Measurements from ENCODE around the gene LAG3.
A peak's percentile ranks its signal among the peaks of the same experiment; 100 is the strongest.

Gene LAG3

DNA sequence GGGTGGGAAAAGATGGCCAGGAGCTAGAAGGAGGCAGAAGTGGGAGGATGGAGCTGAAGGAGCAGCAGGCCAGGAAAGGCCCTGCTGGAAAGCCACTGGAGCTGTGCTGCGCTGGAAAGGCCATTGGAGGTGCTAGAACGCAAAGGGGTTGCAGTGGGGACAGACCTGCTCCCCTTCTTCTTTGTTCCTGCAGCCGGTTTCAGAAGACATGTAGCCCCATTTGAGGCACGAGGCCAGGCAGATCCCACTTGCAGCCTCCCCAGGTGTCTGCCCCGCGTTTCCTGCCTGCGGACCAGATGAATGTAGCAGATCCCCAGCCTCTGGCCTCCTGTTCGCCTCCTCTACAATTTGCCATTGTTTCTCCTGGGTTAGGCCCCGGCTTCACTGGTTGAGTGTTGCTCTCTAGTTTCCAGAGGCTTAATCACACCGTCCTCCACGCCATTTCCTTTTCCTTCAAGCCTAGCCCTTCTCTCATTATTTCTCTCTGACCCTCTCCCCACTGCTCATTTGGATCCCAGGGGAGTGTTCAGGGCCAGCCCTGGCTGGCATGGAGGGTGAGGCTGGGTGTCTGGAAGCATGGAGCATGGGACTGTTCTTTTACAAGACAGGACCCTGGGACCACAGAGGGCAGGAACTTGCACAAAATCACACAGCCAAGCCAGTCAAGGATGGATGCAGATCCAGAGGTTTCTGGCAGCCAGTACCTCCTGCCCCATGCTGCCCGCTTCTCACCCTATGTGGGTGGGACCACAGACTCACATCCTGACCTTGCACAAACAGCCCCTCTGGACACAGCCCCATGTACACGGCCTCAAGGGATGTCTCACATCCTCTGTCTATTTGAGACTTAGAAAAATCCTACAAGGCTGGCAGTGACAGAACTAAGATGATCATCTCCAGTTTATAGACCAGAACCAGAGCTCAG is 47.0 kb downstream of the LAG3 start:
- DNase-seq (ENCODE audit: extremely low spot score, insufficient read length, low read depth): no peak
- FAIRE-seq: no peak

DNA sequence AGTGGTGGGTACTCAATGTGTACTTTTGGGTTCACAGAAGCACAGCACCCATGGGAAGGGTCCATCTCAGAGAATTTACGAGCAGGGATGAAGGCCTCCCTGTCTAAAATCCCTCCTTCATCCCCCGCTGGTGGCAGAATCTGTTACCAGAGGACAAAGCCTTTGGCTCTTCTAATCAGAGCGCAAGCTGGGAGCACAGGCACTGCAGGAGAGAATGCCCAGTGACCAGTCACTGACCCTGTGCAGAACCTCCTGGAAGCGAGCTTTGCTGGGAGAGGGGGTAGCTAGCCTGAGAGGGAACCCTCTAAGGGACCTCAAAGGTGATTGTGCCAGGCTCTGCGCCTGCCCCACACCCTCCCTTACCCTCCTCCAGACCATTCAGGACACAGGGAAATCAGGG is 47.8 kb downstream of the LAG3 start:
- no peak for DNase-seq (ENCODE audit: extremely low spot score, insufficient read length, low read depth)
- FAIRE-seq: no peak

DNA sequence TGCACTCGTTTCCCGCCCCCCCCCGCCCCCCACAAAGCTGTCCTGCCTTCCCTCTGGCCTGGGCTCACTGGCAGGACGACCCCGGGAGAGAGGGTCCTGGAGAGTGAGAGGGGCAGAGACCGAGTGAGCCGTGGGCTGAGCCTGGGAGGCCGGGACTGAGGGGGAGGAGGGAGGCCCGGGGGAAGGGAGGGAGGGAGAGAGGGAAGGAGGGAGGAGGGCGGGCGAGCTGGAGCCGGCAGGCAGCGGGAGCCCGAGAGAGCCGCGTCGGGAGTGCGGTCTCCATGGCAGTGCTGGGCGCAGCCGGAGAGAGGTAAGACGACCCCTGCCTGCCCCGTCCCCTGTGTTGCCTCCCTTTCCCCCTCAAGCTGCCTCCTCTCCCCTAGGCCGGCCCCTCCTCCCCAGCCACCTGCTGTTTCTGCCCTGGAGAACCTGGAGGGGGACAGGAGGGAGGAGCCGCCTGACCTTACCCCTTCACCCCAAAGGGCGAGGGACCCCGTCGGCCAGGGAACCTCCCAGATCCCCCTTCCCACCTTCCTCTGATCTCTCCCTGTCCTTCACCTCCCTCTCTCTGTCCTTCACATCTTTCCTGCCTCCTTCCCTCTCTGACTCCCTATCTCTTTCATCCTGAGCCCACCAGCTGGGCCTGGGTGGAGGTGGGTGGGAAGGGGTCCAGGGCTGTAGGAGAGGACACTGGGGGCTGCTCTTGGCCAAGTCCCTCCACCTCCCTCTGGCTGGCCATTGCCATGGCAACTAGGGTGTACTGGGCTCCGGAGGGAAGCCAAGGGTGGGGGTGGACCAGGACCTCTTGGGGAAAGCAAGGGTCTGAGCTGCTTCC is 49.5 kb downstream of the LAG3 start, which contains the start of gene GPR162:
GPR162 (plus strand) TSS at position 231 of the 835 bp plus-strand sequence. CDS start 2,078 bp downstream, outside the sequence.
- FAIRE-seq: no peak
- no peak for DNase-seq (ENCODE audit: extremely low spot score, insufficient read length, low read depth)

DNA sequence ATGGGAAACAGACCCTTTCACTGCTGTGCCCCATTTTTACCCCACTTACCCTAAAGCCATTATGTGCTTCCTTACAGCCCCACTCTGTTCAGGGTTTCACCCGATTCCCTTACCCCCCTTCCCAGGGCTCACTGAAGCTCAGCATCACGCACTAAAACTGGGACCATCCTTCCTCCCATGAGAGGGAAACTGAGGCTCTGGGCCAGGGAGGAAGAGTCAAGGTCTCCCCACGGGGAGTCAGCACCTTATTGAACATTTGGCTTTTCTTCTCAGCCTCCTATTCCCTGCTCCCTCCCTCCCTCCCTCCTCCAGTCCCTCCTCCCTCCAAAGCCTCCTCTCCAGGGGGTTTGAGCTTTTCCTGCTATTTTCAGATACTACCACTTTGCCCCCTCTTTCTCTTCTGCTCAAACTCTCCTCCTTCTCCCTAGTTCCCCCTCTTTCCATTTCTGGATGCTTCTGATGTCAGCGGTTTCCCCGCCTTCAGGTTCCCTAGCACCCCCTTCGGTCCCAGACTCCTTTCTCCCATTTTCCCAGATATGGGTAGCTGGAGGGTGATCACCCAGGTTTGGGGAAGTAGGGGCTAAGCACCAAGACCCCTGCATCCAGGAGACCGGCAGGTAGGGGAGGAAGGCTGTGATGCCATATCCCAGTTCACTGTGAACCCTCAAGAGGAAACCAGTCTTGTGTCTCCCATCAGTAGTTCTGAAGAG is 50.3 kb downstream of the LAG3 start:
- no peak for FAIRE-seq
- no peak for DNase-seq (ENCODE audit: extremely low spot score, insufficient read length, low read depth)

DNA sequence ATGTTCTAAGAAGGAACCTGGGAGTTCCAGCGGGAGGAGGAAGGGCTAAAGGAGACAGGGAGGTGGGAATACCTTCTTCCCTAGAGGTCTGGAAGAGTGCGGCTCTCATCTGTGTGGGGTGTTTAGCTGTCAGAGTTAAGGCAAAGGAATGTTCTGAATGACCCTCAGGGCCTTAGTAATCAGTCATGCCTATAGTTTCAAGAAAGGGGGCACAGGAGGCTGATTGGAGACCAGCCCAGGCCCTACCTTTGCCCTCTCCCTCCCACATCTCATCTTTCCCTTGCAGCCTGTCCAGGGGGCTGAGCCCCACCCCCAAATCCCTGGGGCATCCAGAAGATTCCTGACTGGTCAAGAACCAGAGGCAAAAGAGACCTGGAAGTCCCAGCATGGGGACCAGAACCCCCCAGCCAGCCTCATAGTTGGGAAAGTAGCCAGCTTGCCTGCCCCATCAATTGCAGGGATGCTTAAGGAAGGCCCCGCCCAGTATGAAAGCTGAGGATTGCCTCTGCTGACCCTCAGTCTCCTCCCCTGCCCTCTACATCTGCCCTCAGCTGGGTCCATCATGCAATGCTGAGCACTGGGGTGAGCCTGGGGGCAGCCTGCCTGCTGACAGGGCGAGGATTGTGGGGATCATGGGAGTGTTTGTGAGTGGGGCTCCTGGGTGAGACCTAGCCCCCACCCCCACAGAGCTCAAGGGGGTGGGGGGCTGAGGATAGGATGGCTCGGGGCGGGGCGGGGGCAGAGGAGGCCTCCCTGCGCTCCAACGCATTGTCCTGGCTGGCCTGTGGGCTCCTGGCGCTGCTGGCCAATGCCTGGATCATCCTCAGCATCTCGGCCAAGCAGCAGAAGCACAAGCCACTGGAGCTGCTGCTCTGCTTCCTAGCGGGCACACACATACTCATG is 51.1 kb downstream of the LAG3 start:
- no peak for DNase-seq (ENCODE audit: extremely low spot score, insufficient read length, low read depth)
- FAIRE-seq: no peak

DNA sequence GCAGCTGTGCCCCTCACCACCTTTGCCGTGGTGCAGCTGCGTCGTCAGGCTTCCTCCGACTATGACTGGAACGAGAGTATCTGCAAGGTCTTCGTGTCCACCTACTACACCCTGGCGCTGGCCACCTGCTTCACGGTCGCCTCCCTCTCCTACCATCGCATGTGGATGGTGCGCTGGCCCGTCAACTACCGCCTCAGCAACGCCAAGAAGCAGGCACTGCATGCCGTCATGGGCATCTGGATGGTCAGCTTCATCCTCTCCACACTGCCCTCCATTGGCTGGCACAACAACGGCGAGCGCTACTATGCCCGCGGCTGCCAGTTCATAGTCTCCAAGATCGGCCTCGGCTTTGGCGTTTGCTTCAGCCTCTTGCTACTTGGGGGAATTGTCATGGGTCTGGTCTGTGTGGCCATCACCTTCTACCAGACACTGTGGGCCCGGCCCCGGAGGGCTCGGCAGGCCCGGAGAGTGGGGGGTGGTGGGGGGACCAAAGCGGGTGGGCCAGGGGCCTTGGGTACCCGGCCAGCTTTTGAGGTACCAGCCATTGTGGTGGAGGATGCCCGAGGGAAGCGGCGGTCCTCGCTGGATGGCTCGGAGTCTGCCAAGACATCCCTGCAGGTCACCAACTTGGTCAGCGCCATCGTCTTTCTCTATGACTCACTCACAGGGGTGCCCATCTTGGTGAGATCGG is 51.9 kb downstream of the LAG3 start:
- no peak for FAIRE-seq
- DNase-seq (ENCODE audit: extremely low spot score, insufficient read length, low read depth): no peak

DNA sequence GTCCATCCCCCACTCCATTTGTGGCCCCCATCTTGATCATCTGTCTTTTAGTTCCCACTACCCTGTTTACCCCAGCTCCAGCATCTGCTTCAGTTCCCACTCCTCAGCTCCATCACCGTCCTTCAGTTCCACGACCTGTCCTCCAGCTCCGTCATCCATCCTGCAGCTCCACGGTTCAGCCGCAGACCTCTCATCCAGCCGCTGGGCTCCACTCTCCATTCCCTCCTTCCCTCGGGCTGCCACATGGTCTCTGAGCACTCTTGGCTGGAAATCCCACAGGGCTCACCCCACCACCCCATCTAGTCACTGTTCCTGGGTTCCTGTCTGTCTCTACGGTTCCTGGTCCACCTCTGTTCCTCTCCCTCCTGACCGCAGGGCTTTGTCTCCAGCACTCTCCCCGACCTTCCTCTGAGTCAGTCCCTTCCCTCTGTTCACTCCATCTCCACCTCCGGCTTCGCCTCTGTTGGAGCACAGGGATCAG is 52.6 kb downstream of the LAG3 start:
- DNase-seq (ENCODE audit: extremely low spot score, insufficient read length, low read depth) (no peak), FAIRE-seq (no peak)

DNA sequence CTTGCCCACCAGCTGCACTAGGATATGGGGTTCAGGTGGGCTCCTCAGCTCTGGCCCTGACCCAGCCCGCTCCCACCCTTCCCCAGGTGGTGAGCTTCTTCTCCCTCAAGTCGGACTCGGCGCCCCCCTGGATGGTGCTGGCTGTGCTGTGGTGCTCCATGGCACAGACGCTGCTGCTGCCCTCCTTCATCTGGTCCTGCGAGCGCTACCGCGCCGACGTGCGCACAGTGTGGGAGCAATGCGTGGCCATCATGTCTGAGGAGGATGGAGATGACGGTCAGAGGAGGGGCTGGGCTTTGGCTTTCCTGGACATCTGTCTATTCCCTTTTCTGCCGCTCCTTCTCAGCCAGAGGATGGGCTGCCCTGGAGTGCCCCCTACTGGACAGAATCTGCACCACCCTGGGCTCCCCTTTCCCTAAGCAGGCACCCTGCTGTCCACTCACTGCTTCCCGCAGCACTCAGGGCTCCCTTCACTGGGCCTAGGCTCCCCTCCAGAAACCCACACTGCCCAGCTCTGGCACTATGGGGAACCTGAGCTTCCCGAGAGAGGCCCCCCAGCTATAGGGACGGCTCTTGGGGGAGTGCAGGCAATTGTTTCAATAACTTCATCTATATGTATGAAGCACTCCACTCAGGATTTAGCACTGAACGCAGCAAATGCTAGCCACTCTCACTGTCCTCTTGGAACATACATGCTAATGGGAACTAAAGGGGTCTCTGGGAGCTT is 53.2 kb downstream of the LAG3 start:
- FAIRE-seq (peak; percentile 83), DNase-seq (ENCODE audit: extremely low spot score, insufficient read length, low read depth) (peak; percentile 82)

DNA sequence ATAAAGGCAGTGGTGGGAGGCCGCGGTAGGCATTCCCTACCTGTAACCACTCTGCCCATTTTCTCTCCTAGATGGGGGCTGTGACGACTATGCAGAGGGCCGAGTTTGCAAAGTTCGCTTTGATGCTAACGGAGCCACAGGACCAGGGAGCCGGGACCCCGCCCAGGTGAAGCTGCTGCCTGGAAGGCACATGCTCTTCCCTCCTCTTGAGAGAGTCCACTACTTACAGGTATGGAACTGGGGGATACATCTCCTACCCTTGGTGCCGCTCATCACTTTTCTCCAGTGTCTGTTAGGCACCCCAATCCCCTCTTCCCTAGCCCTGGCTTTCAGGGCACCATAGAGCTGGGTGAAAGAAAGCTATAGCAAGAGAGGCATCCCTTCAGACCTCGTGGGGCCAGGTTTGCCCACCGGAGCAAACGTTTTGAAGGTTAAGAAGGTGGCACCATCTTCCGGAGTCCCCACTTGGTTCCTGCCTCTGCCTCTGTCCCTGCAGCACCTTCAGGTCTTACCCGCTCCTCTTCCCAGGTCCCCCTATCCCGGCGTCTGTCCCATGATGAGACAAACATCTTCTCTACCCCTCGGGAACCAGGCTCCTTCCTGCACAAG is 53.9 kb downstream of the LAG3 start:
- no peak for FAIRE-seq
- DNase-seq (ENCODE audit: extremely low spot score, insufficient read length, low read depth): no peak

DNA sequence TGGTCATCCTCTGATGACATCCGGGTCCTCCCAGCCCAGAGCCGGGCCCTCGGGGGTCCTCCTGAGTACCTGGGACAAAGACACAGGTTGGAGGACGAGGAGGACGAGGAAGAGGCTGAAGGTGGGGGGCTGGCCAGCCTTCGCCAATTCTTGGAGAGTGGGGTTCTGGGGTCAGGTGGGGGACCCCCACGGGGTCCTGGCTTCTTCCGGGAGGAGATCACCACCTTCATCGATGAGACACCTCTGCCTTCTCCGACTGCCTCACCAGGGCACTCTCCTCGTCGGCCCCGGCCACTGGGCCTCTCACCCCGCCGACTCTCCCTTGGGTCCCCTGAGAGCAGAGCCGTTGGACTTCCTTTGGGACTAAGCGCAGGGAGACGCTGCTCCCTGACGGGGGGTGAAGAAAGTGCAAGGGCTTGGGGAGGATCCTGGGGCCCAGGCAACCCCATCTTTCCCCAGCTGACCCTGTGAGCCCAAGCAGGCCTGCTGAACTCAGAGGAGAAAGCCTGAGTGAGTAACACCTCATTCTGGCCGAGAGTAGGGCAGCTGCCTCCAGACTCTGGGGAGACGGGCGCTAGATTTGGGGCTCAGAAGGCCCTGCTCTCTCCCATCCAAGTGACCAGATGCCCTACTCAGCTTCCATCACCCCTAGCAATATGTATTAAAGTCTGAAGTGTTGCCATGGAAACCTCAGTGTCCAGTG is 54.6 kb downstream of the LAG3 start:
- FAIRE-seq: no peak
- no peak for DNase-seq (ENCODE audit: extremely low spot score, insufficient read length, low read depth)

DNA sequence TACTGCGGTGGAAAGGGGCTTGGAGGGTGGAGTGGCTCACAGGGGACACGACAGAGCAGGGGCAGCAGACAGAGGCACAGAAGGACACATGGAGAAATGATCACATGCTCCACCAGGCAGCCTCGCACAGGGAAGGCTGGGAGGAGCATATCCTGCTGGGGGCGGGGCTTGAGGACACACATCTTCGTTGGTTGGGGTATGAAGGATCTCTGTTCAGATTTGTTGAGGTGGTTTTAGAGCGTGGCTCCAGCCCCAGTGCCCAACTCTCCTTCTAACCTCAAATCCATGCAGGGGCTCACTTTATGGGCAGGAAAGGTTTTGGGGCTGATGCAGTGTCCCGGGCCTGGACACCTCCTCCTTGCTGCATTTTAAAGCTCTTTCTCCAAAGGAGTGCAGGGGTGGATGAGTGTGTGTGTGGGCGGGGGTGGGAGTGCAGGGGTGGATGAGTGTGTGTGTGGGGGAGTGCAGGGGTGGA is 55.2 kb downstream of the LAG3 start:
- DNase-seq (ENCODE audit: extremely low spot score, insufficient read length, low read depth) (no peak), FAIRE-seq (no peak)
